Activated naive CD8-positive, alpha-beta T cell treated with anti-CD3 and anti-CD28 coated beads for 36 hours (primary cell): ENCODE measurements around the gene KCNJ11. TPM values are rescaled to one million over a fixed set of nuclear protein-coding genes. Genes with fewer than 3 reads are reported as not detected.
"Not testable (repeated sequence)": the region's sequence is repeated elsewhere in the genome, so short reads cannot be mapped to it uniquely, and the experiment has no call there.

Experiments
- DNase-seq: peaks from one replicate; pipeline ENCODE4 v3.0.0; 2021
- H3K27ac Mint-ChIP-seq: one replicate; pipeline ENCODE4 v1.8.0; 2022; ENCODE audit warnings: mild to moderate bottlenecking, moderate library complexity, mixed read lengths
- H3K27me3 Mint-ChIP-seq: one replicate; pipeline ENCODE4 v1.8.0; 2022; ENCODE audit warnings: mild to moderate bottlenecking, mixed read lengths
- H3K36me3 Mint-ChIP-seq: one replicate; pipeline ENCODE4 v1.8.0; 2021; ENCODE audit warnings: mild to moderate bottlenecking, mixed read lengths
- H3K4me1 Mint-ChIP-seq: one replicate; pipeline ENCODE4 v1.8.0; 2021; ENCODE audit warnings: mixed read lengths
- H3K4me3 Mint-ChIP-seq: one replicate; pipeline ENCODE4 v1.8.0; 2022; ENCODE audit warnings: mild to moderate bottlenecking, moderate library complexity, mixed read lengths
- H3K9me3 Mint-ChIP-seq: one replicate; pipeline ENCODE4 v1.8.0; 2022; ENCODE audit warnings: mixed read lengths
- total RNA-seq, 2 experiments: library from RNA; stranded (reverse); gene quantifications; one replicate each; pipeline ENCODE4 v1.2.3, GENCODE V29; 2021

KCNJ11 gene
- total RNA-seq: under 1 TPM; 0.56 to 0.74 TPM

GRCh38 chr11:17388609-17389210 is at the start of gene KCNJ11:
TSS of gene KCNJ11 (minus strand) at chr11:17388659. CDS start at chr11:17388091, 568 bp downstream.
- no peak within 1 kb of the TSS for H3K27ac Mint-ChIP-seq
- peaks cover 10% of the 10 kb centered on the region for H3K27me3 Mint-ChIP-seq
- no peak for DNase-seq
- no peaks in the 10 kb centered on the region for H3K36me3 Mint-ChIP-seq
- peak within 1 kb of the TSS; percentile 74 for H3K4me3 Mint-ChIP-seq
- no peaks in the 10 kb centered on the region for H3K9me3 Mint-ChIP-seq
- no peaks in the 10 kb centered on the region for H3K4me1 Mint-ChIP-seq

GRCh38 chr11:17437366-17437765 is 48.9 kb upstream of the KCNJ11 start:
- H3K36me3 Mint-ChIP-seq: no peaks in the 10 kb centered on the region
- H3K4me3 Mint-ChIP-seq: no peak overlapping the region
- H3K27me3 Mint-ChIP-seq: peaks cover 16% of the 10 kb centered on the region
- H3K9me3 Mint-ChIP-seq: peaks cover 2% of the 10 kb centered on the region
- no peak for DNase-seq
- peaks cover 12% of the 10 kb centered on the region for H3K4me1 Mint-ChIP-seq
- no peak overlapping the region for H3K27ac Mint-ChIP-seq

GRCh38 chr11:17434108-17434507 is 45.6 kb upstream of the KCNJ11 start:
- Mint-ChIP-seq H3K27me3 (peaks cover 6% of the 10 kb centered on the region), H3K4me1 (peaks cover 6% of the 10 kb centered on the region), H3K36me3 (no peaks in the 10 kb centered on the region), H3K4me3 (no peak overlapping the region), H3K9me3 (no peaks in the 10 kb centered on the region), H3K27ac (no peak overlapping the region)
- no peak for DNase-seq

GRCh38 chr11:17432002-17432401 is 43.5 kb upstream of the KCNJ11 start:
- DNase-seq: no peak
- Mint-ChIP-seq H3K4me1 (peaks cover 3% of the 10 kb centered on the region), H3K27ac (no peak overlapping the region), H3K36me3 (no peaks in the 10 kb centered on the region), H3K4me3 (no peak overlapping the region), H3K27me3 (peaks cover 8% of the 10 kb centered on the region), H3K9me3 (no peaks in the 10 kb centered on the region)

- peaks cover 11% of the 10 kb centered on the region for H3K27me3 Mint-ChIP-seq
These were observed 42.7 kb upstream of the KCNJ11 start for GRCh38 chr11:17431139-17431538.

GRCh38 chr11:17430616-17431015 is 42.2 kb upstream of the KCNJ11 start:
- no peaks in the 10 kb centered on the region for H3K9me3 Mint-ChIP-seq
- H3K27me3 Mint-ChIP-seq: peaks cover 11% of the 10 kb centered on the region
- no peak overlapping the region for H3K4me3 Mint-ChIP-seq
- H3K36me3 Mint-ChIP-seq: no peaks in the 10 kb centered on the region
- H3K4me1 Mint-ChIP-seq: peaks cover 2% of the 10 kb centered on the region
- H3K27ac Mint-ChIP-seq: no peak overlapping the region
- DNase-seq: no peak

More at GRCh38 chr11:17431139-17431538, 42.7 kb upstream of the KCNJ11 start:
- Mint-ChIP-seq H3K27ac (no peak overlapping the region), H3K36me3 (no peaks in the 10 kb centered on the region), H3K4me3 (no peak overlapping the region), H3K9me3 (no peaks in the 10 kb centered on the region), H3K4me1 (peaks cover 2% of the 10 kb centered on the region)
- no peak for DNase-seq

GRCh38 chr11:17428925-17429324 is 40.5 kb upstream of the KCNJ11 start:
- Mint-ChIP-seq H3K27me3 (peaks cover 11% of the 10 kb centered on the region), H3K4me3 (no peak overlapping the region), H3K4me1 (peaks cover 2% of the 10 kb centered on the region), H3K9me3 (no peaks in the 10 kb centered on the region), H3K36me3 (no peaks in the 10 kb centered on the region), H3K27ac (no peak overlapping the region)
- DNase-seq: no peak

GRCh38 chr11:17428261-17428660 is 39.8 kb upstream of the KCNJ11 start:
- H3K27ac Mint-ChIP-seq: no peak overlapping the region

GRCh38 chr11:17426233-17426632 is 37.8 kb upstream of the KCNJ11 start:
- not testable (repeated sequence) for H3K27ac Mint-ChIP-seq, H3K36me3 Mint-ChIP-seq, H3K9me3 Mint-ChIP-seq, H3K4me3 Mint-ChIP-seq, DNase-seq, H3K4me1 Mint-ChIP-seq
- H3K27me3 Mint-ChIP-seq: peaks cover 16% of the 10 kb centered on the region

More at GRCh38 chr11:17428261-17428660, 39.8 kb upstream of the KCNJ11 start:
- no peaks in the 10 kb centered on the region for H3K36me3 Mint-ChIP-seq
- peaks cover 2% of the 10 kb centered on the region for H3K4me1 Mint-ChIP-seq
- H3K4me3 Mint-ChIP-seq: no peak overlapping the region
- peaks cover 11% of the 10 kb centered on the region for H3K27me3 Mint-ChIP-seq
- H3K9me3 Mint-ChIP-seq: no peaks in the 10 kb centered on the region
- DNase-seq: no peak

GRCh38 chr11:17423533-17424310 is 35.3 kb upstream of the KCNJ11 start:
- H3K36me3 Mint-ChIP-seq: no peaks in the 10 kb centered on the region
- no peak overlapping the region for H3K4me3 Mint-ChIP-seq
- DNase-seq: no peak
- H3K9me3 Mint-ChIP-seq: no peaks in the 10 kb centered on the region
- H3K4me1 Mint-ChIP-seq: peaks cover 2% of the 10 kb centered on the region
- peaks cover 28% of the 10 kb centered on the region for H3K27me3 Mint-ChIP-seq
- no peak overlapping the region for H3K27ac Mint-ChIP-seq

- H3K36me3 Mint-ChIP-seq: no peaks in the 10 kb centered on the region
- H3K27me3 Mint-ChIP-seq: peaks cover 25% of the 10 kb centered on the region
- no peaks in the 10 kb centered on the region for H3K9me3 Mint-ChIP-seq
- no peak for DNase-seq
- no peak overlapping the region for H3K27ac Mint-ChIP-seq
- H3K4me3 Mint-ChIP-seq: no peak overlapping the region
- peaks cover 2% of the 10 kb centered on the region for H3K4me1 Mint-ChIP-seq
These were observed 33.3 kb upstream of the KCNJ11 start for GRCh38 chr11:17421781-17422180.

GRCh38 chr11:17418444-17419081 is 30.1 kb upstream of the KCNJ11 start:
- Mint-ChIP-seq H3K36me3 (no peaks in the 10 kb centered on the region), H3K27me3 (peaks cover 30% of the 10 kb centered on the region), H3K4me1 (peaks cover 4% of the 10 kb centered on the region), H3K27ac (no peak overlapping the region), H3K9me3 (no peaks in the 10 kb centered on the region), H3K4me3 (no peak overlapping the region)
- DNase-seq: no peak

GRCh38 chr11:17416492-17416891 is 28.0 kb upstream of the KCNJ11 start:
- DNase-seq: no peak
- Mint-ChIP-seq H3K27ac (no peak overlapping the region), H3K36me3 (no peaks in the 10 kb centered on the region), H3K4me1 (peaks cover 4% of the 10 kb centered on the region), H3K9me3 (no peaks in the 10 kb centered on the region), H3K4me3 (no peak overlapping the region), H3K27me3 (peaks cover 33% of the 10 kb centered on the region)

- H3K4me3 Mint-ChIP-seq: no peak overlapping the region
- peaks cover 33% of the 10 kb centered on the region for H3K27me3 Mint-ChIP-seq
- no peaks in the 10 kb centered on the region for H3K36me3 Mint-ChIP-seq
- H3K27ac Mint-ChIP-seq: no peak overlapping the region
- H3K4me1 Mint-ChIP-seq: peaks cover 4% of the 10 kb centered on the region
- H3K9me3 Mint-ChIP-seq: no peaks in the 10 kb centered on the region
- DNase-seq: no peak
These were observed 27.2 kb upstream of the KCNJ11 start for GRCh38 chr11:17415523-17416104.

GRCh38 chr11:17414992-17415391 is 26.5 kb upstream of the KCNJ11 start:
- DNase-seq: no peak
- H3K36me3 Mint-ChIP-seq: no peaks in the 10 kb centered on the region
- H3K27me3 Mint-ChIP-seq: peaks cover 33% of the 10 kb centered on the region
- H3K4me1 Mint-ChIP-seq: peaks cover 4% of the 10 kb centered on the region
- no peak overlapping the region for H3K27ac Mint-ChIP-seq
- H3K4me3 Mint-ChIP-seq: no peak overlapping the region
- no peaks in the 10 kb centered on the region for H3K9me3 Mint-ChIP-seq
